Activated CD8-positive, alpha-beta memory T cell treated with anti-CD3 and anti-CD28 coated beads, Interleukin-2, amount 50 U/mL, for 24 hours (primary cell): ENCODE measurements around the gene POU2F2.

Experiments used
- DNase-seq: peaks from one replicate; pipeline ENCODE4 v3.0.0-alpha.2; 2020; ENCODE audit errors: extremely low read depth

The POU2F2 gene

DNA sequence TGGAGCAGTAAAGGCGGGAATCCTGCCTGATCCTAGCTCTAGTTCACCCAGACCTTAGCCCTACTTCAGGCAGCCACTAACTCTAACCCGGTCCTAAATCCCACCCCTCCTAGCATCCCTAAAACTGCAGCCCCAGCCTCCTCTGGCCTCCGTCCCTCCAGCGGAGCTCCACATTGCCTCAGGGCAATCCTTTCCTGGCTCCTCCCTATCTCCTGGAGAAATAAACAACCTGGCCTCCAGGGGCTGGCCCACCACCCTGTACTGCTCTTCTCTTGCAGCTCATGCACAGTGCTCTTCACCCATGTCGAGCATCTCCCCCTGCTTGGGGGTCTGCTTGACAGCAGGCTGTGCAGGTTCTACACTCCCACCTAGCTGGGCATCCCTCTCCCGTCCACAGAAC is 6.7 kb downstream of the POU2F2 start:
- no peak for DNase-seq

DNA sequence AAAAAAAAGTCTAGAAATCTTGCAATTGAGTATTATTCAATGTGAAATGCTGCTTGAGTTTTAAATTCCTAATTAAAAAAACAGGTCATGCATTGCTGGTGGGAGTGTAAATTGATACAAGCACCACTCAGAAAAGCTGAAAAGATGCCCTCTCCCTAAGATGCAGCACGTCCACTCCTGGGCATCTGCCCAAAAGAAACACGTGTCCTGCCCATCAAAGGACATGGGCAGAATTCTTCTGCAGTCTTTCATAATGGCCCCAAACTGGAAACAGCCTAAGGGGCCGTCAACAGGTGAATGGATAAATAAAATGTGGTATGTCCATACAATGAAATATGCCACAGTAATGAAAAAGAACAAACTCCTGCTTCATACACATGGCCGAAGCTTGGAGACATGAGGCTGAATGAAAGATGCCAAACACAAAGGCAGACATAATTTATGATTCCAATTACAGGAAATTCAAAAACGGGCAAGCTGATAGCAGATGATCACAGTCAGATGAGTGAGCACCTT is 7.8 kb downstream of the POU2F2 start:
- no peak for DNase-seq

DNA sequence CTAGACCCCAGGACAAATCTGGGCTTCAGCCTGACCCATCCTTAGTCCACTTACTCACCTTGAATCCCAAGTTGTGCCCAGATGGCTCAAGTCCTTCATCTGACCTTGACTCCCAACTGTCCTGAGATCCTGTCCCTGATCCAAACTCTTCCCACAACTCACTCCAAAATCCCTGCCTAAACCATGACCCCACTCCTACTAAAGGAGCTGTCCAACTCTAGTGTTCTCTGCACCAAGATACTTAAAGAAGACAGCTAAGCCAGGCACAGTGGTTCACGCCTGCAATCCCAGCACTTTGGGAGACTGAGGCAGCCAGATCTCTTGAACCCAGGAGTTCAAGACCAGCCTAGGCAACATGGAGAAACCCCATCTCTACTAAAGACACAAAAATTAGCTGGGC is 8.5 kb downstream of the POU2F2 start:
- DNase-seq, result no peak

DNA sequence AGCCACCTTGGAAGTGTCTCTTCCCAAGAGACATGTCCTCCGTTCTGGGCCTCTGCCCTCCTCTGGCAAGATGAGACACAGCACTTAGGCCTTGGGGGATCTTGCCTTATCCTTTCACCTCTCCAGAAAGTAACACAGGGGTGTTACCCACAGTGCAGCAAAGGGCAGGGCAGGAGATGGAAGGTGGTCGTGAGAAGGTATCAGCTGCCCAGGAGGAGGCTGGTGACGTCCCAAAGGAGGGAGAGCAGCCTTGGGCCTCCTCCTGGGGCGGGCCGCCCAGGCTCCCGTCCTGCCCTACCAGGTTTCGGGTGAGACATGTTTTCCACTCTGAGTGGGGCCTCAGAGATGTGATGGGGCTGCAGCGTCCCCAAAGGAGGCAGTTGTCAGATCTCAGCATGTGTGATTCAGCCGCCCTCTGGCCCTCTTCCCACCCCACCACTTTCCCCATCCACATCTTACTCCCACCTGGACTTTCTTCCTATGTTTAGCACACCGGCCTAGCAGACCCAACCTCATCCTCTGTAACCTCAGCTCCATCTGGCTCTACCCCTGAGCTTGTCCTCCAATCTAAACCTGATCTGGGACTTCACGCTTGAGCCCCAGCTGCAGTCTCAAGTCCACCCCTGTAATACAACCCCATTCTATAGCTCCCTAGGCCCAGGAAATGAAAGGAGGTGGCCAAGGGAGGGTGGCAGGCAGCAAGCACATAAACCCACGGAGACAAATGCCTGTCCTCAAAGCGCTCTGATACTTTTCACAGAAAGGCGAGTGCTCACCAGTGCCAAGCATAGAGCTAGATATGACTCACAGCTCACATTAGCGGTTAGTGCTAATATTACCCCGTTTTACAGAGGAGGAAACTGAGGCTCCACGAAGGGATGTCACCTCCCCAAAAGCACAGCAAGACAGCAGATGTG is 9.3 kb downstream of the POU2F2 start:
- DNase-seq, result peak; percentile 56

DNA sequence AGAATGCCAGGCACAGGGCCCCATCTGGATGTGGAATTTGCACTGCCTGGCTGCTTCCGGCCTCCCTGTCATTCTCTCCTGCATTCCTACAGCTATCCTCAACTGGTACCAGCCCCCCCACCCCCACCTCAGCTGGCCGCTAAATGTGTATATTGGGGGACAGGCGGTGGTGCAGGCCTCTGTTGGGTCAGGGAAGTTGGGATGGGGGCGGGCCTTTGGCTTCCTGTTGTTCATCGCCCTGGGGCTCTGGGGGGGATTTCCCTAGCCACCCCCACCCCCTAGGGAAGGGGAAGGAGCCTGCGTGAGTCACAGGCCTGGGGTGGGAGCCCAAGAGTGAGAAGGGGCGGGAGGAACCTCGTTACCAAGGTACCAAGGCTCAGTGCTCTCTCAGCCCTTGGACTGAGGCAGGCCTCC is 10.6 kb downstream of the POU2F2 start:
- peak; percentile 69 for DNase-seq

DNA sequence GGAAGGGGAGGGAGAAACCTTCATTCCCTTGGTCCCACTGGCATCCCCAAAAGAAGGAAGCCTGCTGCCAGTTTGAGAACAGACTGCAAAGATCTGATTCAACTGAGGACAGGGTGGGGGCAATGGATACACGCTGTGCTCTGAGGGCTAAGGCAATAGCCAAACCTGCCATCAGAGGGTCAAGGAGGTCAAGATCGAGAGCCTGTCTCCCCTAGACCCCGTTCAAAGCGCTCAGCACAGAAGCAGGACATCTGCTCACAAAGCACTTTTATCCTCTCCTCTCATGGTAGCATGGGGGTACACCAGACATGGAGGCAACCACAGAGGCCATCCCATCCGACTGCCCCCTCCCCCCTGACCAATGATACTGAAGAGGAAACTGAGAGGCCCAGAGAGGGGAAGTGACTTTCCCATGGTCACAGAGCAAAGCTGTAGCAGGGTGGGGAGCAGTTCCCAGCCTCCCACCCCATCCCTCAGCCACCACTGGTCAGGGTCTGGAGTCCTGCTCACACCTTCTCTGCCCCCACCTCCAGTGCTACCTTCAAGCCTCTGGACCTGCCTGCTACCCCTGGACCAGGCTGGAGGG is 11.1 kb downstream of the POU2F2 start:
- DNase-seq, result no peak

DNA sequence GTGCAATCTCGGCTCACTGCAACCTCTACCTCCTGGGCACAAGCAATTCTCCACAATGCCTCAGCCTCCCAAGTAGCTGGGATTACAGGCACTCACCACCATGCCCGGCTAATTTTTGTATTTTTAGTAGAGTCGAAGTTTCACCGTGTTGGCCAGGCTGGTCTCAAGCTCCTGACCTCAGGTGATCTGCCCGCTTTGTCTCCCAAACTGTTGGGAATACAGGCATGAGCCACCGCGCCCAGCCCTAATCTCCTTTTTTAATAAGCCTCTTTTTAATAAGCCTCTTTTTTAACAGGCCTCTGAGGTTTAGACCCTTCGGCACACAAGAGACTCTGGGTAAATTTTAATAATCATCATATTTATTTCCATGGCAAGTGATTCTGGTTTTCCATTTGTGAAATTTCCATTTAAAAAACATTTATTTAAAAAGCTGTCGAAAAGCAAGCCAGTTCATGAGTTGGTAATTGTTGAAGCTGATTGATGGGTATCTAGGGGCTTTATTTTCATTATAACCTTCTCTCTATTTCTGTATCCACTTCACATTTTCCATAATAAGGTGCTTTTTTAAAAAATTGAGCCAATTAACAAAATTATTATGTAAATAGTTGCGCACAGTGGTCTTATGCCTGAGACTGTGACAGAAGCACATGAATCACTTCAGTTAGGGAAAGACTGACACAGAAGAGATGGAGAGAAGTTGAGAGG is 11.8 kb downstream of the POU2F2 start:
- DNase-seq, result no peak

DNA sequence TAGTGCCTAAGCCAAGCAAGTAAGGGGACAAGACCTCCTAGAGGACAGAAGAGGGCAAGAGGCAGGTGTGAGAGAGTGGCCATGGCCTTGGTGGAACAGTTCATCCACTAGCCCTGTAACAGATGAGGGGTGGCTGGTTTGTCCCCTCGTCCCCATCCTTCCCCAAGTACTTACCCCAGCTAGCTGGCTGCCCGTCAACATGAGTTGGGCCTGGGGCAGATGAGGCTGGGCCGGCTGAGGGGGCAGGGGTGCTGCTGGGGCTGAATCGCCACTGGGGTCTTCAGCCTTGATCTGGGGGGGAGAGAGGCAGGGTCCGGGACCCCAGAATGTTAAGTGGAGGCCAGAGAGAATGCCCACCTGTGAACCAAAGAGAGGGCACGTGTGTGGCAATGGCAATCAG is 15.2 kb downstream of the POU2F2 start:
- DNase-seq, result no peak

DNA sequence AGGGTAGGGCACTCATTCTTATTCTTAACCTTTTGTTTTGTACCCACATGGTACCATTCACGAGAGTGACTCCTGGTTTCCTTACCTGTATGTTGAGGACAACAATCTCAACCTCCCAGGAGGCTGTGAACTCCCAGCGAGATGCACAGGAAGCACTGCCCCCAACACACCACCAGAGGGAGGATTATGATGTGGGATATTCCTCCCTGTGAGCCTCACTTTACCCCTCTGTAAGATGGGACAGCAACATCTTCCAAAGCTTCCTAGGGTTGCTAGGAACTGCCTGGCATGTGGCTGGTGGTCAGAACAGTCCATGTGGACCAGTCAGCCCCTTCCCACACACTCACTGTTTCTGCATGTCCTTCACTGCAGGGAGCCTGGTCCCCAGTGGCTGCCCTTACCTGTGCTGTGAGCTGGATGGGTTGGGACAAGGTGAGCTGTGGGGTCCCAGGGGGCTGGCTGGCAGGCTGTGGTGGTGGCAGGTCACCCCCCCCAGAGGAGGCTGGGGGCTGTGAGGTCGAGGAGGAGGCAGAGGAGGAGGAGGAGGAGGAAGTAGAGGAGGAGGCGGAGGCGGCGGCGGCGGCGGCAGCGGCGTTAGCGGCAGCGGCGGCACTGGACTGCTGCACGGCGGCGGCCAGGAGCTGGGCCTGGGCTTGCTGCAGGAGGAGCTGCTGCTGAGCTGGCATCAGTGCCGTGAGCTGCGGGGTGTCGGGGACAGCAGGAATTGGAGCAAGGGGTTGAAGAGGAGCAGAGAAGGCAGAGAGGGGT is 15.8 kb downstream of the POU2F2 start:
- no peak for DNase-seq

DNA sequence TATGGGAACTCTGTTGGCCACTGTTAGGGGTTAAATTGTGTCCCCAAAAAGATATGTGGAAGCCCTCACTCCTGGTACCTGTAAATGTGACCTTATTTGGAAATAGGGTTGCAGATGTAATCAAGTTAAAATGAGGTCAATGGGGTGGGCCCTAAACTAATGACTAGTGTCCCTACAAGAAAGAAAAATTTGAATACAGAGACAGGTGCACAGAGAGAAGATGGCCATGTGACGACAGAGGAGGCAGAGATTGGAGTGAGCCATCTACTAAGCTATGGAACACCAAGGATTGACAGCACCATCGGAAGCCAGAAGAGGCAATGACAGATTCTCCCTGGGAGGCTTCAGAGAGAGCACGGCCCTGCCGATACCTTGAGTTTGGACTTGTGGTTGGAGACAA is 16.5 kb downstream of the POU2F2 start:
- DNase-seq, result no peak

DNA sequence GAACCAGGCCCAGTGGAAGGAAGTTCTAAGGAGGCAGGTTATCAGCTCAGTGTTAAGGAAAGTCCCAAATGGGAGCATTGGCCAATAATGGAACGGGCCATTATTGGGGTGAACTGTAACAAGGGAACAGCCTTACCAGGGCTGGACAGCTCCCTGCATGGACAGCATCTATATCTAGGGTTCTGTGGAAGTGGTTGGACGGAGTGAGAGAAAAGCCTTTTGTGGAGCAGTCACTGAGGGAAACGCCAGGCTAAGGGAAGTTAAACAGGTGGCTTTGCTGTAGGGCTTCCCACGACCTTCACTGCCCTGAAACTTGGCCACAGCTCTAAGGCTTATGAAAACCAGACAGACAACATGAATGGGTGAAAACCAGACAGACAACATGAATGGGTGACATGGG is 17.0 kb downstream of the POU2F2 start:
- DNase-seq, result no peak

DNA sequence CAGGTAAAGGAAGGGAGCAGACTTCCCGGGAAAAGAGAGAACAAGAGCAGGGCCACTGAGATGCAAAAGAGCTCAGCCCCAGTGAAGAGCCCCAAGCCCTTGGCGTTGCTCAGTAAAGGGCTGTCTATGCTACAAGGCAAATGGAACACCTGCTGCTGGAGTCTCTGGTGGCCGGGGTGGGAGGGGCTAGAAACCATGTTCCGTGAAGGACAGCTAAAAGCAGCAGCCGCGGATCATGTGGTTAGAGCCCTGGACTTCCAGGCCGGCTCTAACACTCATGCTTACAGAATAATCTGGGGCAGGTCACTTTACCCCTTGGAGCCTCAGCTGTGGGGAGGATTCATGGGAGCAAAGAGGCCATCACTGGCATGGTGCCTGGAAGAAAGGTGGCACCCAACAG is 17.8 kb downstream of the POU2F2 start:
- DNase-seq, result no peak

DNA sequence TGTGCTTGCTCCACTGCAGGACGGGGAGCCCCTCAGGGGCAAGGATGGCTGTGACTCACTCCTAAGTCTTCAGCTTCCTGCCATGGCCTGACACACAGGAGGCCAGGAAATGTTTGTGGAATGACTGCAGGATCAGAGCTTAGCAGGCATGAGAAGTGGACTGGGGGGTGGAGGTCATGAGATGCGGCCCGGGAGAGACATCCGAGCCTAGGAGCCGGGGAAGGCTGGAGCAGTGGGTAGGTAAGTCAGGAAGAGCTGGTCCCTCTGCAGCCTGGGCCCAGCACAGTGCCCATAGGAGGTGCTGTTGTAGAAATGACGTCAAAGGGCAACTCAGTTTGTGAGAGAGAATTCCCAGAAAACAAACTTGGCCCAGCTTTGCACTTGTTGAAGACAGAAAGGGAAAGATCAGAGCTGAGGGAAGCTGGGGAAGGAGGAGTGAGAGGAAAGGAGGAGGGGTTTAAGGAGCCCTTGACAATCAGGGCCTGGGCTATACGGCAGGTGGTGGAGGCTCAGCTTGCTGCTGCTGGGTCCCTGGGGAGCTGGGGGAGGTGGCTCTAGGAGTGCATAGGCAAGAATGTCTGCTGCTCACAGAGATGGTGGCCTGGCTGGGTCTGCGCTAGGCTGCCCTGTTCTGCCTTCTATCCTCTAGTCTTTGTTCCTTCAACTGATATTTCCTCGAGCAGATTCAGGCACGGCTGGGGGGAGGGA is 18.5 kb downstream of the POU2F2 start:
- DNase-seq, result no peak

DNA sequence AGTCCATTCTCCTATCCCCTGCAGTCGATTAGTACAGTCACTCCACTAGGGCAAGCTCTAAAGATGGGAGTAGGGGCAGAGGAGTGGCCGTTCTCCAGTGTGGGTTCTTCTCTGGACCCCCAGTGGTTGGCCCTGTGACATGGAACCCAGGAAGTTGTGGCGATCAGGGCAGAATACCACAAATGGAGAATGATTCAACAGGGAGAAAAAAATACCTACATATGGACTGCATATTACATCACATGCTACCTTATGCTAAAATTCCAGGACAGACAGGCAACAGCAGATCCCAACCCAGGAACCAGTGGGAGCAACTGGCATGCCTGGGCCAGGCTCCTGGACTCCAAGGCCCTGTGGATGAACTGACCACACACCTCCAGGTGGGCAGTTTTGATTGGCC is 20.4 kb downstream of the POU2F2 start:
- DNase-seq, result no peak

DNA sequence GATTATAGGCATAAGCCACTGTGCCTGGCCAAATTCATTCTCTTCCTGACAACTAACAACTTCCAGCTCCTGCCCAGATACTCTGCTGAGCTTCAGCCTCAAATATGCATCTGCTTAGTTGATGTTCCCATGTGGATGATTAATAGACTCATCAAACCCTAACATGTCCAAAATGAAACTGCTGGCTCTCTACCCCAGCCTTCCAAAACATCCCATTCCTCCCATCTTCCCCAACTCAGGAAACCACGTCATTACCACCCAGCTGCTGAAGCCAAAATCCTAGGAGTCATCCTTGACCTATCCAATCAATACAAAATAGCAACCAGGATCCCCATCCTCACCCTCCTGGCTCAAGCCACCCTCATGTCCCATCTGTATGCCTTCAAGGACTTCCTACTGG is 20.9 kb downstream of the POU2F2 start:
- no peak for DNase-seq

DNA sequence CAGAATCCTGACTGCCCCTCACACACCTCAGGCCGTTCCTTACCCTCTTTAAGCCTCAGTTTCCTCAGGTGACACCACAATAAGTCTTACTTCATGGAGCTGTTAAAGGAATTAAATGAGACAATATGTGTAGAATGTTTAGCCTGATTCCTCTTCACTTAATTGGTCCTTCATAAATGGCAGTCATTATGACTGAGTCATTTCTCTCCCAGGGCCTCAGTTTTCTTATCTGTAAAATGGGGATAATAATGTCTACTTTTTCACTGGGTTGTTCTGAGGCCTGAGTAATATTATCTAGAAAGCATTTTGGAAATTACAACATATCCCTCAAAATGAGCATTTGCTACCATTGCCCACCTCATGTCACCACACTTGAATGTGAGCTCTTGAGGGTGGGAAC is 21.6 kb downstream of the POU2F2 start:
- DNase-seq, result no peak

DNA sequence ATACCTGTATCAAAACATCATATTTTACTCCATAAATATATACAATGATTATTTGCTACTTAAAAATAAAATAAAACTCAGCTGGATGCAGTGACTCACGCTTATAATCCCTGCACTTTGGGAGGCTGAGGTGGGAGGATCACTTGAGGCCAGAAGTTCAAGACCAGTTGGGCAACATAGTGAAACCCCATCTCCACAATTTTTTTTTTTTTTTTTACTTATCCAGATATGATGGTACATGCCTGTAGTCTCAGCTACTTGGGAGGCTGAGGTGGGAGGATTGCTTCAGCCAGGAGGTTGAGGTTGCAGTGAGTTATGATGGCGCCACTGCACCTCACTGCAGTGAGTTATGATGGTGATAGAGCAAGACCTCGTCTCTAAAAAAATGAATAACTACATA is 22.4 kb downstream of the POU2F2 start:
- DNase-seq, result no peak

DNA sequence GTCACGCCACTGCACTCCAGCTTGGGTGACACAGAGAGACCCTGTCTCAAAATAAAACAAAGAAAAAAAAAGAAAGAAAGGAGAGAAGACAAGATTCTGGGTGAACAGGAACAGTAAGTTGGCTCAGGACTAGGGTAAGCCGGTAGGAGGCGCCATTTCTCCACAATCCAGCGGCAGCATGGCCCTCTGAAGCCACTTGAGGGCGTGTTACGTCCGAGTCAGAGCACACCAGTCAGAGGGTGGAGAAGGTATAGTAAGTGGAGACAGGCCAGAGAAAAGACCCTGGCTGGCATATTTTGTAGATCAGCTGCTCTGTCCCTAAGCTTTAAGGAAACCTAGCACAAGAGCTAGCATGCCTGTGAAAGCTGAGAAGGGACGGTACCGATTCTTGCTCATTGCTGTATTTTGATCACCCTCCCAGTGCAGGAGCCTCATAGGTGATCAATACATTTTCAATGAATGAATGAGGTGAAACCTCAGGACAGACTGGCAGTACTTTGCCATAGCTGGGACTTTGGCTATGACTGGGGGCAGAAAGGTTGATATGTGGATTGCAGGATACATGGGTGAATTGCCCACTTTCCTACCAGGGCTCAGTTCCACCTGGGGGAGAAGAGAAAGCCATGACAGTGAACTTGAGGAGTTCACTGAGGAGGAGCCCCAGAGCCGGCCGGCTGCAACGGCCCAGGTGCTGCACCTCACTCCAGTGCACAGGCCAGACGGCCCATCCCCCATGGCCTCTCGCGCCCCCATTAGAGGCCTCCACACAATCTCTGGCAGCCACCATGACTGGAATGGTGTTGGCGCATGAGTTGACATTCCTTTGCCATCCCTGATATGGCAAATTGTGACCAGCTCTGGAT is 23.5 kb downstream of the POU2F2 start:
- DNase-seq, result peak; percentile 73

DNA sequence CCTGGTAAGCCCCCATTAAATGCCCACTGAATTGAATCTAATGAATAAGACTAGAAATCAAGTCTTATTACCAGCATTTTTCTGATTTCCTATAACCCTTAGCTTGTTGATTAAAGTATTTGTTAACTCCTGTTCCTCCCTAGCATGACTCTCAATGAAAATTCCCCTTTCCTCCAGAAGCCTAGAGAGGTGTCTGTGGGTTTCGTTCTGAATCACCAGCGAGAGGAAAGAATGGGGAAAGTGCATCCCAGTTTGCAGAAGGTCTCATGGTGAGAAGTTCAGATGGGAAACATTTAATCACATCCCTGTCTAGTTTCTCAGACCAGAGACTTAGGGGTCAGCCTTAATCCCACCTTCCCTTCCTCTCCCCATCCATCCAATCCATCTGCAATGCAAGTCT is 26.9 kb downstream of the POU2F2 start:
- no peak for DNase-seq

DNA sequence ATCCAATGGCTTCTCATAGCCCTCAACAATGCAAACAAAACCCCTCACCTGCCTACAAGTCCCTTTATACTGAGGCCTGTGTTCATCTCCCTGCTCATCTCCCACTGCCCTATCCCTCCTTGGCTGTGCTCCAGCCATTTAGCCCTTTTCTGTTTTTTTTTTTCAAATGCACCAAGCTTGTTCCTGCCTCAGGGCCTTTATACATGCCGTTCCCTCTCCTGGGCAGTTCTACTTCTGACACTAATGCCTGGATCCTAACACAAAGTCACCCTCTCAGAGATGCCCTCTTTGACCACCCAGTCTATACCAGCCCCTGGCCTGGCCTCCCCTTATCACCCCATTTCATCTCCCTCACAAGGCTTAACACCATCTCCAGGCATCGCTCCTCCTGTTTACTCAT is 29.4 kb downstream of the POU2F2 start:
- DNase-seq, result no peak
